GM10847 (cell line): ENCODE measurements around the gene GLIPR1.
A peak's percentile ranks its signal among the peaks of the same experiment; 100 is the strongest.

ENCODE experiments used
- POLR2A ChIP-seq: IDR thresholded peaks from 2 replicates; pipeline ENCODE4 v1.6.1; 2011; ENCODE audit not compliant: insufficient read length; ENCODE audit errors: extremely low read depth

GLIPR1 gene

DNA sequence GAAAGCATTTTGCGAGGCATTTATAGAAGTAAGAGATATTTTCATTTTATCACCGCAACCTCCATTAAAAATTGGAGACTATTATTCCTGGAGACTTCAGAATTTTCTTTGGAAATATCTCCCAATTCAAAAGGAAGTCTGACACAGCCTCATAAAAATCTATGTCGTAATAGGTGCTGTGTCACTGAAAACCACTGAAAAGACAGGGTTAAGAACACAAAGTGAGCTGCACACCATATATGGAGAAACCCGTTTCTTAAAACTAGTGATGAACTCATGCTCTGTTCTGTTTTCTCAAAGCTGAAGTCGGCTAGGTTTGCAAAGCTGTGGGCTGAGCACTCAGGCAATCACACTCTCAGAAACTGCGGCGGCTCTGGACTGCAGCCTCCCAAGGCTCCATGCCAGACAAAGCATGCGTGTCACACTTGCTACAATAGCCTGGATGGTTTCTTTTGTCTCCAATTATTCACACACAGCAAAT lies at the start of gene GLIPR1:
Gene GLIPR1 (plus strand): TSS at position 287 of the 481 bp plus-strand sequence. CDS start 126 bp downstream, at position 413.
- TF ChIP-seq POLR2A: peak; percentile 63

DNA sequence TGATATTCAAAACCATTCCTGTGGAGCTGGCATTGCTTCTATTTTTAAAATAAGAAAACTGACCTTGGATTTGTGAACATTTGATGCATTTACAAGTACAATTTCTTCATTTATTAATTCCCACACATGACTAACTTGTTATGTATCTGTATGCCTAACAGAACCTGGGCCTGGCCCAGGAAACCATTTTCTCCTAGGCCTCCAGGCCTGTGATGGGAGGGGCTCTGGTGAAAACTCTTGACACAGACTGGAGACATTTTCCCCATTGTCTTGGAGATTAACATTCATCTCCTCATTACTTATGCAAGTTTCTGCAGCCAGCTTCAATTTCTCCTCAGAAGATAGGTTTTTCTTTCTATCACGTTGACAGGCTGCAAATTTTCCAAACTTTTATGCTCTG lies 47.6 kb upstream of the GLIPR1 start:
- no peak for TF ChIP-seq POLR2A

DNA sequence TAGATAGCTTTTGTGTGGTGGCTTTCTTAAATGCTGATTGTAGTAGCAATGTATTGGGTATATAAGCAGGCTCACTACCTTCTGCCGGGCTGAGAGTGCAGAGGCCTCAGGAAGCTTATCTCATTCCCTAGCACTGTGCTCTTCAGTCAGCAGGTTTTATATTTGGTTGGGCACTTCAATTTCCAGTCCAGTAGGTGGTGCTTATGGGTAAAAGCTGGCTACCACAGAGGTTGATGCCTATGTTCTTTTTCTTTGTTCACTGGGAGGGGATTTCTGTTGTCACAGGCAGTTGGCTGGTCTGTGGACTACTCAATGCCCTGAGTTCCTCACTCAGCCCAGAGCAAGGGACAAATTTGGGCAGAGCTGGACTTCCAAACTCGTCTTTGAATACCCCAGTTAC lies 43.0 kb upstream of the GLIPR1 start:
- TF ChIP-seq POLR2A: no peak

DNA sequence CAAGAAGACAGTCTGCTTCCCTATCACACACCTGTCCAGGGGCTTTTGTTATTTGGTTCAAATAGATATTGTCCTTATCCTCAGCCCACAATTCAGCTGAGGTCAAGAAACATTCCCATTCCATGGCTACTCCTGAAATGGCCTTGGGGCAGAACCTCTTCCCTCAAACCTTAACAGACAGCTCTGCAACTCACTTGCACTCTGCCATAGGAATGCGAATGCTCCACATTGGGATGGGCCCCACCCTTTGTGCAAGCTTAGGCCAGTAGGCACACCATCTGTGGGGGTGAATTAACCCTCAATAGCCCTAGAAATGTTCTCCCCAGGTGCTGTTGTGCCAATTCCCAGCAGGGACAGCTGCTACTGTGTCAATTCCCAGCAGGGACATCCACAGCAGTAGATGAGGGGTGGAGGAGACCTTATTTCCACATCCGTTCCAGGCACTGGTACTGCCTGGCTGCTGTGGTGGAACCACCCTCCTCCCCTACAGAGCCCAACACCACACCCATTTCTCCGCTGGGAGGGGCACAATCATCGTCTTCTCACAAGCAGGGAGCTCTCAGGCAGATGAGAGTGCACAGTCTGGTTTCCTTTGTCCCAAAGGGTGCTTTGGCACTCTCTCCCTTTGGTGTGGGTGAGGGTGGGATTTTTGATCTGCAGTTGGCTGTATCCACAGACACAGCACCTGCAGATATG lies 42.3 kb upstream of the GLIPR1 start:
- TF ChIP-seq POLR2A: no peak

DNA sequence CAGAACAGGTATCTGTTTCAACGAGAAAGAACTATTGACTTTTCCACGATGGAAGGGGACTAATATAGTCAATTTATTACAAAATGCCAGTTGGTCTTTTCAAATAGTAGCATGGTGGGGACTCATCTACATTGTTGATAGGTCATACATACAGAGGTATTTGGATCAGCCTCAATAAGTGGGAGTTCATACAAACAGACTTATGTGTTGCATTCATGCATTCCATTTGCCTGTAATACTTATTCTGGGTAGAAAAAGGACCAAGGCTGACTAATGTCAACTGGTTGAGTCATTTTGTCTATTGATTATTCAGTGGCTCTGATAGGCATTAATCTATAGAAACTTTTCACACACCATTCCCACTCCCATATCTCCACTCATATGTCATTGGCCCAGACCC lies 41.5 kb upstream of the GLIPR1 start:
- no peak for TF ChIP-seq POLR2A

DNA sequence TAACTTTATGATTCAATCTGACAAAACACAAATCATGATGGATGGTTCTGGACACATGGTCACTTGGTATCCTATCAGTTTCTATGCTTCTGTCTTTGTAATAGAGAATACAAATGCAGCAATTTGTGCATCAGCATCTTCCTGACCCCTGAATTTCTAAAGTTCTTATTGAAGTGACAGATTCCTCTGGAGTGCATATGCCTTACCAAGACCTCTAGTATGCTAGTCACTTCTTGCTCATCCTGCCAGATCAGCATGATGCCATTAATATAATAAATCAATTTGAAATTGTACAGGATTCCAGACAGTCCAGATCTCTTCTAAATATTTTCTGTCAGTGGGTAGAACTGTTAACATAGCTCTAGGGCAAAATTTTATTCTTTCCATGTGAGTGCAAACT lies 40.6 kb upstream of the GLIPR1 start:
- TF ChIP-seq POLR2A: no peak

DNA sequence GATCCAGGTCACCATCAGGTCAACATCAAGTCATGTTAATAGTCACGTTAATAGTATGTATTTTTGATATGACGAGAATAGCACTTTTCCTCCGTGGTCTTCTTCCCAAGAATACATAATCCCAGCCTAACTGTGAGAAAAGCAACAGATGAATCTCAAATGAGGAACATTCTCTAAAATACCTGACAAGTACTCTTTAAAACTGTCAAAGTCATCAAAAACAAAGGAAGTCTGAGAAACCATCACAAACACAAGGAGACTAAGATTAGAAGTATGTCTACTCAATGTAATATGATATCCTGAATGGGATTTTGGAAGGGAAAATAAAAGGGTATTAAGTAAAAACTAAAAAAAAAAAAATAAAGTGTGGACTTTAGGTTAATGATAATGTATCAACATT lies 36.8 kb upstream of the GLIPR1 start:
- no peak for TF ChIP-seq POLR2A

DNA sequence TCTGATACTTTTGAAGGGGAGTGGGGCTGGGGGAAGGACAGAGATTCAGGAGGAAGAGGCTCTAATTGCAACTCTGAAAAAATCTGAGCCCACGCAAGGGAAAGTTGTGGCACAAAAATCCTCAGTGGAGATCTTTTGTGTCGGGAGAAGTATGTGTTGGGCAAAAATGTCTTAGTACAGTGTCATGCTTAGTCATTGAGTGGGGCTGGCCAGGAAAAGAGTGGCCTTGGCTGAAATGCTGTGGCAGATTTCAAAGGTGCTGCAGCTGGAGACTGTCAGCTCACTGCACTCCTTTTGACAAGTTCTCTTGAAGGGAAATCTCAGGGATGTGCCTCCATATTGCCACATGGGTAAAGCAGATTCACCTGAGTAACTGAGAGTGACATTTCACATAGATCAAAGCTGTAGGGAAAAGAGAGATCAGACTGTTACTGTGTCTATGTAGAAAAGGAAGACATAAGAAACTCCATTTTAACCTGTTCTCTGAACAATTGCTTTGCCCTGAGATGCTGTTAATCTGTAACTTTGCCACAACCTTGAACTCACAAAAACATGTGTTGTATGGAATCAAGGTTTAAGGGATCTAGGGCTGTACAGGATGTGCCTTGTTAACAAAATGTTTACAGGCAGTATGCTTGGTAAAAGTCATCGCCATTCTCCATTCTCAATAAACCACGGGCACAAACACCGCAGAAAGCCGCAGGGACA lies 36.0 kb upstream of the GLIPR1 start:
- TF ChIP-seq POLR2A: no peak

DNA sequence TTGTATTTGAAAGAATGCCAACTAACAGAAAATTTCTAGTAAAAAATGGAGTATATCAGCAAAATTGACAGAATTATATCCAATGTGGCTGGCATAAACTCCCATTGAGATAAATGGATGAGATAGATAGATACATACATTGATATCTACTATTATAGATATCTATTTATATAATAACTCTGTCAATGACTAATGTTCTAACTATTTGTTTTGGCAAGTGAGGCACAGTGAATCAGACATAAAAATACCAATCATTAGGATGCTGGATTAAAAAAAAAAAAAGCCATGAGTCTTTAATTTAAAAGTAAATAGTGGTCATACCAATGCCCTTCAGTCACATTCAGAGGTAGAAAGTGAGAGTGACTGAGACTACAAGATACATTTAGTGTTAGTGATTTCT lies 33.7 kb upstream of the GLIPR1 start:
- no peak for TF ChIP-seq POLR2A

DNA sequence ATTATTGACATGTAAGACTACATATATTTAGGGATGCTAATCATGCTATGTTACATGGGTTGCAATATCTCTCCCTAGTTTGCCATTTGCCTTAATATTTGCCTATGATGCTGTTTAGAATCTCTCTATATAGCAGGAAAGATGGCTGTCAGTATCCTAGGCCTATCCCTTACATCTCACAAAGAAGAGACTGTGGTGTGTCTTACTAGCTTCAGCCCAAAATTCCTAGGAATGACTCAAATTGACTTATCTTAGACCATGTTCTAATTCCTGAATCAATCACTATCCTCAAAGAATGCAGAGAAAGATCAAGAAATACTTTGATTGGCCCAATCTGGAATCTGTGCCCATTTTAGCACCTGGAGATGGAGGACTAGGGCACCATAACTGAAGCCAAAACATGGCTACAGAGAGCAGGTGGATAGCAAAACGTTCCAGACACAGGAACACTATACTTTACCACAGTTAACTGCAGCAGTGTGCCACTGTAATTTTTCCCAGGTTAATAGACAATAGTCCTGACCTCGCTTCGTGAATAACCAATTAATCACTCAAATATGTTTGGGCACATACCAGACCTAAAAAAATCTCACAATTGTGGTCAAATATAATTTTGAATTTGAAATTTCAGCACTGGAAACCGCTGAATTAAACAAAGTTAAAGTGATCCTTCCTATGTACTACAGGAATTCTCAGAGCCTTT lies 32.7 kb upstream of the GLIPR1 start:
- no peak for TF ChIP-seq POLR2A

DNA sequence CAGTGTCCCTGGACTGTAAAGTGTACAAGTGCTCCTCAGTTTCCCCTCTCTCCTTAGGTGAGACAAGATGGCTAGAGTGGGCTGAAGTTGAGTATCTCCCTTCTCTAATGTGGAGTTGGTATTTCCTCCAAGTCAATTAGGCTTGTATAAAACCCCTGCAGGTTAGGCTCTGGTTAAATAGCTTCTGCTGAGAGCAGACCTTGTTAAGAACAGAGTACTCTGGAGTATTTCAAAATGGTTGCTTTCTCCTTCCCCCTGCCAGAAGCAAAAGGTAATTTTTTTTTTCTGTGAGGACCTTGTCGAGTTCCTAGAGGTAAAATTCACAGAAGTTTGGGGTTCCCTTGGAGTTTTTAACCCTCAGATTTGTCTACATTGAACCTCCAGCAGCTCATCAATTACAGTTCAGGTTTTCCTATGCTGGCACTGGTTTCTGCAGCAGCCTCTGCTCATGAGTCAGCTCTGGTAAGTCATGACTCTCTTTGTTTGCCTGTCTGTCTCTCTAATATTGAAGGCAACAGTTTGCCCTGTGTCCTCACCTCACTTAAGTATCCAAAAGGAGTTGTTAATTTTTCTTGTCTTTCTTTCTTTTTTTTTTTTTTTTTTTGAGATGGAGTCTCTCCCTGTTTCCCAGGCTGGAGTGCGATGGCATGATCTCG lies 27.8 kb upstream of the GLIPR1 start:
- TF ChIP-seq POLR2A: no peak

DNA sequence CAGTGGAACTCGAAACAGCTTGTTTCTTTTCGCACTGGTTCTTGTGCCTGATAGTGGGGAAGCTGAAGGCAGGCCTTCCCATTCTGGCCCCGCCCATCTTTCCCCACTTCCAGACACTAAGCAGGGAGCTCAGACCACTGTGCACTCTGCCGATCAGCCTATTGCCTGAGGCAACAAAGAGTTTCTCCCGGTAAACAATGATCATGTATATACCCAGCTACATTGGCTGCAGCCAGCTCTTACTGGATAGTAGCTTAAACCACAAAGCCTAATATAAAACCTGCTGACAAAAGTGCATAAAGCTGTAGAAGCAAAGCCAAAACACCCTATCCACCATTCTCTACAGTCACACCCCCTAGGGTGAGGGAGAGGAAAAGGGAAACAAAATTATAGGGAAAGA lies 24.7 kb upstream of the GLIPR1 start:
- TF ChIP-seq POLR2A: no peak

DNA sequence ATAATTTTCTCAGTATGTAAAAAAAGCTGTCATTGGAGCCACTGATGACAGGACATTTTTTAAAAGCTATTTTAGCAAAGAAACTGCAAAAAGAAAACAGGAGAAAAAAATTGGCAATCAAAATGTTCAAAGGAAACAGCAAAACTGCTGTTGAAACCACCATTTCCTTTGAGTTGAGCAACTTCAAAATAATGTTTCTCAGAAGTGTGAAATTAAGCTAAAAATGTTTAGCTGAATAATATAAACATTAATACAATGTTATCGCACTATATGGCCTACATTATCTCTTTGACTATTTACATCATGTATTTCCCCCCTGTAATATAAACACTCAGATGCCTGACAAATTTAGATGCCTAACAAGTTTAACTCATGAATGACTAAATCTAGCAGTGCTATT lies 23.4 kb upstream of the GLIPR1 start:
- TF ChIP-seq POLR2A: no peak

DNA sequence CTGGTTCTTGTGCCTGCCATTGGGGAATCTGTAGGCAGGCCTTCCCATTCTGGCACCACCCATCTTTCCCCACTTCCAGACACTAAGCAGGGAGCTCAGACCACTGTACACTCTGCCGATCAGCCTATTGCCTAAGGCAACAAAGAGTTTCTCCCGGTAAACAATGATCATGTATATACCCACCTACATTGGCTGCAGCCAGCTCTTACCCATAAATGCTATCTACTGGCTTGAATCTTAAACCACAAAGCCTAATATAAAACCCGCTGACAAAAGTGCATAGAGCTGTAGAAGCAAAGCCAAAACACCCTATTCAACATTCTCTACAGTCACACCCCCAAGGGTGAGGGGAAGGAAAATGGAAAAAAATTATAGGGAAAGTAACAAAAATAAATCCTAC lies 20.8 kb upstream of the GLIPR1 start:
- TF ChIP-seq POLR2A: no peak

DNA sequence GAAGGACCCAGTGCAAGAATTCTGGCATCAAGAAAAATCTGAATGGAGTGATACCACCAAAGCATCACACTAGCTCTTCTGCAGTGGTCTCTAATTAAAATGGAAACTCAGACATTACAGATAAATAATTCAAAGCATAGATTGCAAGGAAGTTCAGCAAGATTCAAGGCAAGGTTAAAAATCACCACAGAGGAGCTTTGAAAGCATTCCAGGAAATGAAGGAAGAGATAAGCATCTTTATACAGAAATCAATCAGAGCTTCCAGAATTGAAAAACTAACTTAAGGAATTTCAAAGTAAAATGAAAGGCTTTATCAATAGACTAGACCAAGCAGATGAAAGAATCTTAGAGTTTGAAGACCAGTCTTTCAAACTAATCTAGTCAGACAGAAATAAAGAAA lies 20.4 kb upstream of the GLIPR1 start:
- no peak for TF ChIP-seq POLR2A
